Adrenal gland (tissue), 12 donors: ENCODE measurements around the gene FAM131C. TPM values are rescaled to one million over a fixed set of nuclear protein-coding genes. Genes with fewer than 3 reads are reported as not detected.
A peak's percentile ranks its signal among the peaks of the same experiment; 100 is the strongest.

Experiments
- DNase-seq, 7 donors: peaks; one replicate each; pipeline ENCODE4 v3.0.0-alpha.2; 2019 to 2020
- H3K27ac ChIP-seq, 5 donors: fragments of 200-600 bp; sonication (generic) in 4 of 5; 1 replicate in 3 of 5; 2 replicates in 2 of 5; pipeline versions ENCODE4 v1.5.1 to v1.8.0; 2016 to 2020; ENCODE audit warnings: mild to moderate bottlenecking in 1 of 5
- H3K27me3 ChIP-seq: fragments of 200-600 bp; 2 replicates; pipeline ENCODE4 v1.8.0; 2021
- H3K36me3 ChIP-seq, 2 donors: fragments of 200-600 bp; replicated peaks in 1 of 2; 1 replicate in 1 of 2; 2 replicates in 1 of 2; pipeline versions ENCODE4 v1.5.1 to v1.8.0; 2018 to 2022
- H3K4me1 ChIP-seq, 2 donors: fragments of 200-600 bp; replicated peaks in 1 of 2; 1 replicate in 1 of 2; 2 replicates in 1 of 2; pipeline versions ENCODE4 v1.5.1 to v1.8.0; 2018 to 2021
- H3K4me3 ChIP-seq, 4 donors: fragments of 200-600 bp; sonication (generic) in 3 of 4; one replicate each; pipeline ENCODE4 v1.5.1; 2016 to 2018
- H3K9me3 ChIP-seq, 3 donors: fragments of 200-600 bp; sonication (generic) in 1 of 3; replicated peaks in 1 of 3; 1 replicate in 2 of 3; 2 replicates in 1 of 3; pipeline versions ENCODE4 v1.5.1 to v1.8.0; 2016 to 2021
- CTCF ChIP-seq, 6 experiments: fragments of 450-650 bp in 4 of 6; fragments of 200-600 bp in 2 of 6; sonication (generic) in 1 of 6; IDR thresholded peaks; 1 replicate in 5 of 6; 2 replicates in 1 of 6; pipeline versions ENCODE4 v1.5.1 to v1.8.0; 2016 to 2021; ENCODE audit warnings: antibody characterized with exemption in 6 of 6, mild to moderate bottlenecking in 2 of 6, moderate library complexity in 1 of 6
- POLR2A ChIP-seq, 2 donors: fragments of 450-650 bp; IDR thresholded peaks; one replicate each; pipeline ENCODE4 v1.6.1; 2017; ENCODE audit warnings: antibody characterized with exemption in 2 of 2, mild to moderate bottlenecking in 2 of 2, moderate library complexity in 1 of 2
- WGBS, 4 donors: extraction: QIAGEN DNeasy Blood & Tissue Kit in 2 of 4; methylation state at CpG; one replicate each; pipeline versions ENCODE4 v1.1.5 to v1.1.7; 2013 to 2017; 5-methylcytosine and 5-hydroxymethylcytosine counted together
- intact Hi-C, 2 donors: fragments of 100-400 bp; cut with DNase I; formaldehyde crosslinking; loops; one replicate each; pipeline versions ENCODE4 v1.14.1 to v1.15.0; 2022 to 2023
- polyA plus RNA-seq, 3 donors: library from polyadenylated mRNA; stranded (reverse); fragments of 200-250 nt in 2 of 3; fragments of 350-450 nt in 1 of 3; fragmentation: Illumina TruSeq in 1 of 3; extraction: RNeasy Lipid Tissue Mini Kit (QIAGEN cat#74804) in 1 of 3; gene quantifications; one replicate each; pipeline ENCODE4 v1.2.3, GENCODE V29; 2013 to 2014
- total RNA-seq, 9 donors: library from RNA; depleted of rRNA in 4 of 9; stranded (reverse); fragments of >200 nt in 4 of 9; fragments of 120-200 nt in 1 of 9; fragmentation: NEBNext Ultra II Directional in 1 of 9; extraction: Animal tissue kit (Norgen Biotek cat#: 25700) in 1 of 9; gene quantifications; one replicate each; pipeline versions ENCODE4 v1.1.0 to v1.2.4, GENCODE V29; 2013 to 2023
- donor health status: healthy with polysubstance abuse.
- donor health status: Bipolar disorder and iron deficiency.
- donor health status: DM: yes; HTN: yes; CAD: no.
- donor health status: DM: no; HTN: no; CAD: no.
- donor health status: DM: no; HTN: no; CAD: no.
- donor health status: DM: yes; HTN: yes; CAD: no.

The FAM131C gene
- total and polyA plus RNA-seq, 12 donors = 3.0 to 12.0 (median 4.9) TPM

GRCh38 chr1:16014509-16015482 is 58.7 kb downstream of the FAM131C start:
- 51 to 67% (median 58%) methylated on average over 8 to 17 of the region's 17 CpGs for WGBS, 4 donors
- H3K4me3 ChIP-seq = peak overlapping the region in 1 of 4 donors; percentile 53
- no peak for TF ChIP-seq CTCF (IDR thresholded peaks at IDR 0.05)
- peak; percentile 0 to 34 for TF ChIP-seq POLR2A (IDR thresholded peaks at IDR 0.05)
- no peaks in the 10 kb centered on the region for H3K9me3 ChIP-seq
- peaks cover 74 to 75% of the 10 kb centered on the region in 2 donors for H3K4me1 ChIP-seq
- H3K27me3 ChIP-seq = no peaks in the 10 kb centered on the region
- H3K27ac ChIP-seq = peak overlapping the region; percentile 1 to 97 (median 91)
- H3K36me3 ChIP-seq = no peaks in the 10 kb centered on the region
- peak; percentile 81 to 90 (median 86) for DNase-seq
- intact Hi-C loops = loop anchor here in 1 of 2 donors (5.0 to 10.0 kb wide), 2 partner anchors 43 to 170 kb away; no protein-coding TSS in a partner anchor

GRCh38 chr1:16013908-16014258 is 59.6 kb downstream of the FAM131C start:
- DNase-seq = no peak
- H3K27me3 ChIP-seq = no peaks in the 10 kb centered on the region
- TF ChIP-seq CTCF (IDR thresholded peaks at IDR 0.05) = no peak
- no peak for TF ChIP-seq POLR2A (IDR thresholded peaks at IDR 0.05)
- H3K36me3 ChIP-seq = no peaks in the 10 kb centered on the region
- peaks cover 65 to 66% of the 10 kb centered on the region in 2 donors for H3K4me1 ChIP-seq
- 50 to 73% (median 60%) methylated on average over 3 to 4 of the region's 4 CpGs for WGBS, 4 donors
- H3K27ac ChIP-seq = peak overlapping the region; percentile 1 to 97 (median 91)
- no peaks in the 10 kb centered on the region for H3K9me3 ChIP-seq
- H3K4me3 ChIP-seq = no peak overlapping the region
- intact Hi-C loops = loop anchor here in 1 of 2 donors (5.0 to 10.0 kb wide), 2 partner anchors 43 to 171 kb away; no protein-coding TSS in a partner anchor

- peak overlapping the region in 2 of 4 donors; percentile 12 to 41 for H3K4me3 ChIP-seq
Measured at GRCh38 chr1:16013220-16013907, 60.1 kb downstream of the FAM131C start.

More at GRCh38 chr1:16013220-16013907, 60.1 kb downstream of the FAM131C start:
- intact Hi-C loops = loop anchor here in 1 of 2 donors (5.0 to 10.0 kb wide), 2 partner anchors 44 to 171 kb away; no protein-coding TSS in a partner anchor
- Histone ChIP-seq H3K4me1 (peaks cover 59 to 61% of the 10 kb centered on the region in 2 donors), H3K9me3 (no peaks in the 10 kb centered on the region), H3K27ac (peak overlapping the region; percentile 1 to 97 (median 91)), H3K27me3 (no peaks in the 10 kb centered on the region), H3K36me3 (no peaks in the 10 kb centered on the region)
- peak; percentile 86 to 95 (median 89) for DNase-seq
- WGBS, 4 donors = 17 to 25% (median 21%) methylated on average over 9 to 28 of the region's 28 CpGs
- TF ChIP-seq CTCF (IDR thresholded peaks at IDR 0.05) (no peak), POLR2A (IDR thresholded peaks at IDR 0.05) (peak in 1 of 2 donors; percentile 16)
